Activated CD8-positive, alpha-beta T cell treated with anti-CD3 and anti-CD28 coated beads, Interleukin-2, amount 10 ng/mL, durations not matched to agents 7 days and 5 days (primary cell): ENCODE data around the gene CKAP2L. TPM values are rescaled to one million over a fixed set of nuclear protein-coding genes. Genes with fewer than 3 reads are reported as not detected.
A peak's percentile ranks its signal among the peaks of the same experiment; 100 is the strongest.

Experiments used
- ATAC-seq: fragments of 150-1000 bp; cut with Tn5 transposase; one replicate; pipeline ENCODE4 v1.10.0; 2021; ENCODE audit warnings: moderate library complexity
- CTCF ChIA-PET: fragments of 350-600 bp; sonication (Branson Sonifier 250); formaldehyde crosslinking; loops from one replicate; lab custom pipeline; 2021; ENCODE audit warnings: antibody characterized with exemption; lab: Charles Lee
- POLR2A ChIA-PET: fragments of 350-600 bp; sonication (Branson Sonifier 250); formaldehyde crosslinking; loops from one replicate; lab custom pipeline; 2021; ENCODE audit warnings: antibody characterized with exemption; lab: Charles Lee
- DNase-seq: peaks from one replicate; pipeline ENCODE4 v3.0.0-alpha.2; 2020
- H3K27ac Mint-ChIP-seq: one replicate; pipeline ENCODE4 v1.8.0; 2021; ENCODE audit warnings: mild to moderate bottlenecking, mixed read lengths
- H3K27me3 Mint-ChIP-seq: one replicate; pipeline ENCODE4 v1.8.0; 2021; ENCODE audit warnings: low read depth, mixed read lengths
- H3K36me3 Mint-ChIP-seq: one replicate; pipeline ENCODE4 v1.8.0; 2021; ENCODE audit warnings: low read depth, mixed read lengths
- H3K4me1 Mint-ChIP-seq: one replicate; pipeline ENCODE4 v1.8.0; 2021; ENCODE audit warnings: low read depth, mixed read lengths
- H3K4me3 Mint-ChIP-seq: one replicate; pipeline ENCODE4 v1.8.0; 2021; ENCODE audit warnings: mild to moderate bottlenecking, mixed read lengths
- H3K9me3 Mint-ChIP-seq: one replicate; pipeline ENCODE4 v1.8.0; 2022; ENCODE audit warnings: mixed read lengths; ENCODE audit not compliant: insufficient read depth
- total RNA-seq, 2 experiments: library from RNA; stranded (reverse); gene quantifications; one replicate each; pipeline ENCODE4 v1.2.3, GENCODE V29; 2021

The CKAP2L gene, protein sequence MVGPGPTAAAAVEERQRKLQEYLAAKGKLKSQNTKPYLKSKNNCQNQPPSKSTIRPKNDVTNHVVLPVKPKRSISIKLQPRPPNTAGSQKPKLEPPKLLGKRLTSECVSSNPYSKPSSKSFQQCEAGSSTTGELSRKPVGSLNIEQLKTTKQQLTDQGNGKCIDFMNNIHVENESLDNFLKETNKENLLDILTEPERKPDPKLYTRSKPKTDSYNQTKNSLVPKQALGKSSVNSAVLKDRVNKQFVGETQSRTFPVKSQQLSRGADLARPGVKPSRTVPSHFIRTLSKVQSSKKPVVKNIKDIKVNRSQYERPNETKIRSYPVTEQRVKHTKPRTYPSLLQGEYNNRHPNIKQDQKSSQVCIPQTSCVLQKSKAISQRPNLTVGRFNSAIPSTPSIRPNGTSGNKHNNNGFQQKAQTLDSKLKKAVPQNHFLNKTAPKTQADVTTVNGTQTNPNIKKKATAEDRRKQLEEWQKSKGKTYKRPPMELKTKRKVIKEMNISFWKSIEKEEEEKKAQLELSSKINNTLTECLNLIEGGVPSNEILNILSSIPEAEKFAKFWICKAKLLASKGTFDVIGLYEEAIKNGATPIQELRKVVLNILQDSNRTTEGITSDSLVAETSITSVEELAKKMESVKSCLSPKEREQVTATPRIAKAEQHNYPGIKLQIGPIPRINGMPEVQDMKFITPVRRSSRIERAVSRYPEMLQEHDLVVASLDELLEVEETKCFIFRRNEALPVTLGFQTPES
- 10 to 100 TPM; 59.3 to 63.4 TPM for total RNA-seq

DNA sequence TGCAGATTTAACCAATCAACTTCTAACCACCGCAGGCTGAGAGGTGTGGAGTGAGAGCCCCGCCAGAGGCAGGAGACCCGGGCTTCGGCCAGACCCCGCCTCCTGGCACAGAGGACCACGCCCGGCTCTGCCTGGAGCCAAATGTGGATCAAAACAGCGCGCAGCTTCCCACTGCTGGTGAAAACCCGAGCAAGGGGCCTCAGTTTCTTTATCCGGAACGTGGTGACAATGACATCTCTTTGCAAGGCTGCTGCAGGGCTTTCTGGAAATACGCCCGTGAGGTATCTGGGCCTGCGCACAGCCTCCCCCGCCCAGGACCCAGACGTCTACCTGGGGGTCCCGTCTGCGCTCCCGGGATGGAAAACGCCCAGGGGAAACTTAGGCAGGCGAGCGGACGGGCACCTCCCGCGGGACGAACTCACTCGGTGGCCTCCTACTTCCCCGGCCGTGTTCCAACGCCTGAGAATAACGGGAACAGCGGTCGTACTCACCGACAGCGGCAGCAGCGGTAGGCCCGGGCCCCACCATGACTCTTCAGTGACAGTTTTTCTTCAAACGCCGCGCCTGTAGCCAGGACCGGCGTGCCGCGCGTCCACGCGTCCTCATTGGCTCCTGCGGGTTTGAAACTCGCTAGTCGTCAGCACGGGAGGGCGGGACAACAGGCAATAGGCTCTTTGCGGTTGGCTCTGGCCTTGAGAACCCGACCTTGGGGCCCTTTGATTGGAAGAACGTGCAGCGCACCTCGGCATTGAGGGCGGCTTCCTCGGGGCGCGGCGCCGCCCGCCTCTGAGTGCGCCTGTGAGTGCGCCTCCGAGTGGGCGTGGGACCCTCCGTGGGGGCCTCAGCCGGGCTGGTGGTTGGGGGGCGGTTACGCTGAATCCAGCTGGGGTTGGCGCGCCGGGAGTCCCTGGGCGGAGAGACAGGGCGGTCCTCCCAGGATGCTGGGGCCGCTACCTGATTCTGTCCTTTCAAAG is at the start of gene CKAP2L:
Gene CKAP2L (minus strand): TSS at position 539 of the 974 bp plus-strand sequence. CDS start 11 bp downstream, at position 528.
- peak; percentile 98 for ATAC-seq
- H3K36me3 Mint-ChIP-seq = peaks cover 45% of the 10 kb centered on the region

DNA sequence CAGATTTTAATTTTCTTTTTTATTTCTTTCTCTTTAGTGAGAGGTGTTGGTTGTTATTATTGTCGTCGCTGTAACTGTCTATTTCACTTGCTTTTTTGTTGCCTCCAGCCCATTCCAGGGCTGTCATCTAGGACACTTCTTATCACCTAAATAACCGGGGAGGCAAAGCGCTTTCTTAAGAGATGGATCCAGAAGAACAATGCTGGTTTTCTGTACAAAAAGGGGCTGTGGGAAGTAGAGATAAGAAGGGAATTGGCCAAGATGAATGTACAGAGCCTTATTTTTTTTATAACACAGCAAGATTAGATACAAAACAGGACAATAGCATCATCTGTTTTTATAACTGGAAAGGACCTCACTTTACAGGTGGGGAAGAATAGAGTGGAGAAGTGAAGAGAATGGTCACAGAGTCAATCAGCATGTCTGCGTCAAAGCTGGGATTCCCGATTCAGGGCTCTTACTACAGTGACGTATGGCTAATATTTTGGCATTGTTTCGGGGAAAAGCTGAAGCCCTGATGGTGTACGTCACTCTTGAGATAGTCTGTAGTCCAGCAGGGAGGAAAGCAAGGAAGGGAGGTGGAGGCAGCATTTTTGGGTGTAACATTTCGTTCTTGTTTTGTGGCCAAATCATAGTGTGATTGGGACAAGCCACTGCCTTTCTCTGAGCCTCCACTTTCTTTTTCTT is 49.0 kb upstream of the CKAP2L start:
- no peaks in the 10 kb centered on the region for H3K27me3 Mint-ChIP-seq
- no peaks in the 10 kb centered on the region for H3K9me3 Mint-ChIP-seq
- ChIA-PET CTCF (interaction anchor here (1.5 kb wide), 1 partner anchor 64 kb away, joined by 4 read pairs; no protein-coding TSS in a partner anchor), POLR2A (no interaction called here)
- DNase-seq (no peak), ATAC-seq (no peak)
- H3K4me1 Mint-ChIP-seq = peaks cover 15% of the 10 kb centered on the region
- no peak overlapping the region for H3K4me3 Mint-ChIP-seq
- no peak overlapping the region for H3K27ac Mint-ChIP-seq
- peaks cover 3% of the 10 kb centered on the region for H3K36me3 Mint-ChIP-seq

More for the DNA sequence above, at the start of gene CKAP2L:
- ChIA-PET POLR2A (interaction anchor here (1.0 to 1.2 kb wide), 4 partner anchors 9 to 178 kb away, joined by 3 to 6 read pairs (median 4); no protein-coding TSS in a partner anchor), CTCF (interaction anchor here (0.9 to 3.3 kb wide), 5 partner anchors 15 to 177 kb away, joined by 4 to 27 read pairs (median 7); no protein-coding TSS in a partner anchor)
- Mint-ChIP-seq H3K27me3 (no peaks in the 10 kb centered on the region), H3K9me3 (peaks cover 11% of the 10 kb centered on the region), H3K4me1 (peaks cover 52% of the 10 kb centered on the region), H3K27ac (peak within 1 kb of the TSS; percentile 98), H3K4me3 (peak within 1 kb of the TSS; percentile 99)
- peak; percentile 99 for DNase-seq

- POLR2A ChIA-PET = no interaction called here
- CTCF ChIA-PET = interaction anchor here (1.0 to 1.5 kb wide), 2 partner anchors 31 to 63 kb away, joined by 3 to 4 read pairs; no protein-coding TSS in a partner anchor
- Mint-ChIP-seq H3K4me1 (peaks cover 15% of the 10 kb centered on the region), H3K9me3 (peaks cover 3% of the 10 kb centered on the region), H3K36me3 (peaks cover 5% of the 10 kb centered on the region), H3K27me3 (no peaks in the 10 kb centered on the region), H3K4me3 (no peak overlapping the region), H3K27ac (no peak overlapping the region)
- DNase-seq (no peak), ATAC-seq (no peak)
Measured at GRCh38 chr2:112812318-112813267, 48.2 kb upstream of the CKAP2L start.

DNA sequence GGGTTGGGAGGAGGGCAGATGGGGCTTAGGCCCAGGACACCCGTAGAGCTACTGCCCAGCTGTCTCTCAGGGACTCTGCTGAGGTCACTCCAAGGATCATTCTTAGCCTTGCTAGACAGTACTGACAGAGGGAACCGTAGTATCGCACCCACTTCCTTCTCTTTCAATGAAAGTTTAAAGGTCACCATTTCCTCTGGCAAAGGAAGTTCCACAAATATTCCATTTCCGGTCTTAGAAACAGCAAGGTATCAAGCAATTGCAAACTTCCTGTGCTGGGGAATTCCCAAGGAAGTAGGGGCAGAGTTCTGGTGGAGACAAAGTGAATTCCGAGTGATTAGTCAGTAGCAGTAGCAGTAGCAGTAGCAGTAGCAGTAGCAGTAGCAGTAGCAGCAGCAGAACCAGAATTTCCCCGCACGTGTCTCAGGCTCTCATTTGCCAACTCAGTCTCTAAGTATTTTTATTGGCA is 47.5 kb upstream of the CKAP2L start:
- CTCF ChIA-PET = interaction anchor here (1.0 kb wide), 1 partner anchor 30 kb away, joined by 3 read pairs; no protein-coding TSS in a partner anchor
- Mint-ChIP-seq H3K27me3 (no peaks in the 10 kb centered on the region), H3K4me3 (no peak overlapping the region), H3K27ac (no peak overlapping the region), H3K4me1 (peaks cover 15% of the 10 kb centered on the region), H3K36me3 (peaks cover 10% of the 10 kb centered on the region), H3K9me3 (peaks cover 8% of the 10 kb centered on the region)
- POLR2A ChIA-PET = no interaction called here
- ATAC-seq (no peak), DNase-seq (no peak)

DNA sequence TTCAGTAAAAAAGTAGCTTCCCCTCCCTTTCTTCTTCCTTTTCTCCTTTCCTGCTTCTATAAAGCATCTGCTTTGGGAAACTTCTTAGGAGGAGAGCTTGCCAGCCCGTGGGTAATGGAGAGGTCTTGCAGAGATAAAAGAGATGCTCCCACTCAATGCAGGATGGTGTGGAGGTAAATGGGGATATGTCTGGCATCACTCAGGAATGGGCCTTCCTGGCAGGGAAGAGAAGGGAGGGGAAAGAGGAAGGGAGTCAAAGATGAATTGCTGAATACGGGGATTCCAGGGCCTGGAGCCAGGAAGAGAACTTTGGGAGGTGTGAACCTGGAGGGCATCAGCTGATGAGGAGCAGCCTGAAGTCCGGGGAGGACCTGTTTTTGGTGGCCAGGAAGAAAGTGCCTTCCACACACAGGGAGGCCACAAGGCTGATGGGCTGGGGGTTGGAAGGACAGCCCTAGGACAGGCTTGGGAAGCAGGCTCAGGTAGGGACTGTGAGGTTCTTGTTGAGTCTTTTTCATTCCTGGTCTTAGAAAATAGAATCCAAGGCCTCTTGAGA is 46.9 kb upstream of the CKAP2L start:
- no peak for DNase-seq
- ChIA-PET POLR2A (no interaction called here), CTCF (no interaction called here)
- Mint-ChIP-seq H3K4me1 (peaks cover 15% of the 10 kb centered on the region), H3K27ac (peak overlapping the region; percentile 47), H3K9me3 (peaks cover 8% of the 10 kb centered on the region), H3K4me3 (no peak overlapping the region), H3K27me3 (no peaks in the 10 kb centered on the region), H3K36me3 (peaks cover 10% of the 10 kb centered on the region)
- no peak for ATAC-seq

DNA sequence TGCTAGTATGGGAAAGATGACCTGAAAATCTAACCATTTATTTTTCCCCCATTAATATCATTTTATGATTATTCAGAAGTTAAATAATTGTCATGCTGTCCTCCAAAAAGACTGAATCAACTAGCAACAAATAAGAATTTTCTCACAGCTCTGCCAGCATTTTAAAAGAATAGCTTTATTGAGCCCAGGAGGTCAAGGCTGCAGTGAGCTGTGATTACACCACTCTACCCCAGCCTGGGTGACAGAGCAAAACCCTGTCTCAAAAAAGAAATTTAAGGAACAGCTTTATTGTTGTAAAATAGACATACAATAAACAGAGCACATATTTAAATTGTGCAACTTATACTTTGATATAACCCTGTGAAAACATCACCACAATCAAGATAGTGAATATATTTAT is 44.7 kb upstream of the CKAP2L start:
- peaks cover 10% of the 10 kb centered on the region for H3K36me3 Mint-ChIP-seq
- H3K27ac Mint-ChIP-seq = no peak overlapping the region
- H3K9me3 Mint-ChIP-seq = peaks cover 8% of the 10 kb centered on the region
- H3K27me3 Mint-ChIP-seq = no peaks in the 10 kb centered on the region
- CTCF ChIA-PET = interaction anchor here (1.1 kb wide), 1 partner anchor 133 kb away, joined by 3 read pairs; no protein-coding TSS in a partner anchor
- POLR2A ChIA-PET = no interaction called here
- H3K4me1 Mint-ChIP-seq = peaks cover 22% of the 10 kb centered on the region
- DNase-seq = no peak
- ATAC-seq = no peak
- no peak overlapping the region for H3K4me3 Mint-ChIP-seq

GRCh38 chr2:112807233-112807807 is 42.9 kb upstream of the CKAP2L start:
- Mint-ChIP-seq H3K27me3 (no peaks in the 10 kb centered on the region), H3K9me3 (peaks cover 8% of the 10 kb centered on the region), H3K27ac (no peak overlapping the region), H3K4me1 (peaks cover 35% of the 10 kb centered on the region), H3K4me3 (no peak overlapping the region), H3K36me3 (peaks cover 10% of the 10 kb centered on the region)
- DNase-seq (no peak), ATAC-seq (no peak)
- CTCF ChIA-PET = no interaction called here
- POLR2A ChIA-PET = no interaction called here

DNA sequence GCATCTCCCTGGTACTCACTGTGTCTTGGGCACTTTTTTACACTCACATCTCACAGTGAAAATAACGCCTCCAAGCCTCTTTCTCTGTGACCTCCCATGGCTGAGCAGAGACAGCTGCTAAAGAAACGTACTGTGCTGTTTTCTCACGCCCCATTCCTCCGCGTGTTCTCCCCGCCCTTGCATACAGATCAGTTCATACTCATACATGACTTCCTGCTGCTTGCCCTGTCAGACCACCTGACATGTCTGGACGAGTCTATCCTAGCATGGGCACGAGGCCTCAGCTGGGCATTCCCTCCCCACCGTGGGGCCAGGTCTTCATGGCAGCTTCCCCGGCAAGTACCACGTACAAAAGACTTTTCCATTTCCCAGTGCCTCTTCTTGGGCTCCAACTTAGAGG is 41.1 kb upstream of the CKAP2L start:
- no peak for DNase-seq
- H3K27ac Mint-ChIP-seq = no peak overlapping the region
- POLR2A ChIA-PET = interaction anchor here (0.7 kb wide), 1 partner anchor 263 kb away, joined by 5 read pairs; no protein-coding TSS in a partner anchor

GRCh38 chr2:112803691-112804521 is 39.5 kb upstream of the CKAP2L start:
- Mint-ChIP-seq H3K9me3 (peaks cover 8% of the 10 kb centered on the region), H3K27me3 (no peaks in the 10 kb centered on the region), H3K4me1 (peaks cover 38% of the 10 kb centered on the region), H3K27ac (peak overlapping the region; percentile 24), H3K4me3 (no peak overlapping the region), H3K36me3 (peaks cover 11% of the 10 kb centered on the region)
- no peak for DNase-seq
- POLR2A ChIA-PET = no interaction called here
- peak; percentile 41 for ATAC-seq
- CTCF ChIA-PET = interaction anchor here (1.2 to 1.4 kb wide), 2 partner anchors 22 to 54 kb away, joined by 3 to 4 read pairs; no protein-coding TSS in a partner anchor

More for the DNA sequence above, 41.1 kb upstream of the CKAP2L start:
- Mint-ChIP-seq H3K36me3 (peaks cover 11% of the 10 kb centered on the region), H3K4me1 (peaks cover 26% of the 10 kb centered on the region), H3K27me3 (no peaks in the 10 kb centered on the region), H3K4me3 (no peak overlapping the region), H3K9me3 (peaks cover 8% of the 10 kb centered on the region)
- no peak for ATAC-seq
- CTCF ChIA-PET = interaction anchor here (1.4 kb wide), 1 partner anchor 24 kb away, joined by 3 read pairs; no protein-coding TSS in a partner anchor
